Measurements from ENCODE around the gene CNIH2. TPM values are rescaled to one million over a fixed set of nuclear protein-coding genes. Genes with fewer than 3 reads are reported as not detected.

CNIH2 gene
- total and polyA plus RNA-seq, 2 of the 13 experiments (the other 11 are each of a cell fraction or from before 2014, with no cell fraction given) = 0.60 to 0.69 TPM

- TF ChIP-seq, protein P1, sequence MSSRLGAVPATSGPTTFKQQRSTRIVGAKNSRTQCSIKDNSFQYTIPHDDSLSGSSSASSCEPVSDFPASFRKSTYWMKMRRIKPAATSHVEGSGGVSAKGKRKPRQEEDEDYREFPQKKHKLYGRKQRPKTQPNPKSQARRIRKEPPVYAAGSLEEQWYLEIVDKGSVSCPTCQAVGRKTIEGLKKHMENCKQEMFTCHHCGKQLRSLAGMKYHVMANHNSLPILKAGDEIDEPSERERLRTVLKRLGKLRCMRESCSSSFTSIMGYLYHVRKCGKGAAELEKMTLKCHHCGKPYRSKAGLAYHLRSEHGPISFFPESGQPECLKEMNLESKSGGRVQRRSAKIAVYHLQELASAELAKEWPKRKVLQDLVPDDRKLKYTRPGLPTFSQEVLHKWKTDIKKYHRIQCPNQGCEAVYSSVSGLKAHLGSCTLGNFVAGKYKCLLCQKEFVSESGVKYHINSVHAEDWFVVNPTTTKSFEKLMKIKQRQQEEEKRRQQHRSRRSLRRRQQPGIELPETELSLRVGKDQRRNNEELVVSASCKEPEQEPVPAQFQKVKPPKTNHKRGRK (CRISPR knock-in tag; IDR thresholded peaks at IDR 0.05) = no peak
- TF ChIP-seq NFYB (CRISPR knock-in tag; IDR thresholded peaks at IDR 0.05) = no peak
- peak; percentile 55; the same call in 1 of the 2 replicates for TF ChIP-seq GFI1 (CRISPR knock-in tag; IDR thresholded peaks at IDR 0.05; ENCODE audit: borderline replicate concordance)
- peak; percentile 74; the same call in 1 of the 2 replicates for TF ChIP-seq ZNF691 (CRISPR knock-in tag; IDR thresholded peaks at IDR 0.05; ENCODE audit: borderline replicate concordance, low read depth)
- TF ChIP-seq MAFG (CRISPR knock-in tag; IDR thresholded peaks at IDR 0.05) = no peak
- TF ChIP-seq BORCS8-MEF2B (CRISPR knock-in tag; IDR thresholded peaks at IDR 0.05) = peak; percentile 67; the same call in 1 of the 2 replicates
- TF ChIP-seq ATAD3A (CRISPR knock-in tag; IDR thresholded peaks at IDR 0.05) = no peak
- peak; percentile 87 for TF ChIP-seq STAG1 (CRISPR knock-in tag; IDR thresholded peaks at IDR 0.05)
- no peak; the same call in 1 of the 2 replicates for TF ChIP-seq JUNB (CRISPR knock-in tag; IDR thresholded peaks at IDR 0.05; ENCODE audit: borderline replicate concordance)
- TF ChIP-seq ZNF318 (CRISPR knock-in tag; IDR thresholded peaks at IDR 0.05) = no peak
- TF ChIP-seq SP5 (CRISPR knock-in tag; IDR thresholded peaks at IDR 0.05; ENCODE audit: borderline replicate concordance, low read depth) = no peak
- peak; percentile 74 for TF ChIP-seq MEF2D (CRISPR knock-in tag; IDR thresholded peaks at IDR 0.05)
- TF ChIP-seq TEAD3 (CRISPR knock-in tag; optimal IDR thresholded peaks at IDR 0.05; ENCODE audit: borderline replicate concordance) = peak; percentile 100
- no peak for TF ChIP-seq KLF9 (CRISPR knock-in tag; IDR thresholded peaks at IDR 0.05; ENCODE audit: low read depth)
- TF ChIP-seq ATF1 (CRISPR knock-in tag; IDR thresholded peaks at IDR 0.05) = no peak
- TF ChIP-seq ZBTB33 (CRISPR knock-in tag; IDR thresholded peaks at IDR 0.05) = peak; percentile 68; the same call in 1 of the 2 replicates
- no peak for TF ChIP-seq CAMTA2 (CRISPR knock-in tag; IDR thresholded peaks at IDR 0.05; ENCODE audit: borderline replicate concordance)
Measured at GRCh38 chr11:66328302-66329144, 50.5 kb downstream of the CNIH2 start (continued).

Data from HepG2 (cell line).